ENCODE results near the gene TENM4. TPM values are rescaled to one million over a fixed set of nuclear protein-coding genes. Genes with fewer than 3 reads are reported as not detected.

TENM4 gene
- total RNA-seq, 4 donors from 2014 or later = 7.7 to 39.3 (median 16.1) TPM

GRCh38 chr11:78714539-78714938 is 726.3 kb downstream of the TENM4 start:
- WGBS, 2 donors = 59 to 64% methylated on average over 3 of the region's 3 CpGs
- peaks cover 0 to 13% (median 0%) of the 10 kb centered on the region in 3 donors for H3K4me1 ChIP-seq
- intact Hi-C loops (cut with DNase I) = no loop called here
- TF ChIP-seq POLR2A (IDR thresholded peaks at IDR 0.05) = no peak
- TF ChIP-seq, protein P1, sequence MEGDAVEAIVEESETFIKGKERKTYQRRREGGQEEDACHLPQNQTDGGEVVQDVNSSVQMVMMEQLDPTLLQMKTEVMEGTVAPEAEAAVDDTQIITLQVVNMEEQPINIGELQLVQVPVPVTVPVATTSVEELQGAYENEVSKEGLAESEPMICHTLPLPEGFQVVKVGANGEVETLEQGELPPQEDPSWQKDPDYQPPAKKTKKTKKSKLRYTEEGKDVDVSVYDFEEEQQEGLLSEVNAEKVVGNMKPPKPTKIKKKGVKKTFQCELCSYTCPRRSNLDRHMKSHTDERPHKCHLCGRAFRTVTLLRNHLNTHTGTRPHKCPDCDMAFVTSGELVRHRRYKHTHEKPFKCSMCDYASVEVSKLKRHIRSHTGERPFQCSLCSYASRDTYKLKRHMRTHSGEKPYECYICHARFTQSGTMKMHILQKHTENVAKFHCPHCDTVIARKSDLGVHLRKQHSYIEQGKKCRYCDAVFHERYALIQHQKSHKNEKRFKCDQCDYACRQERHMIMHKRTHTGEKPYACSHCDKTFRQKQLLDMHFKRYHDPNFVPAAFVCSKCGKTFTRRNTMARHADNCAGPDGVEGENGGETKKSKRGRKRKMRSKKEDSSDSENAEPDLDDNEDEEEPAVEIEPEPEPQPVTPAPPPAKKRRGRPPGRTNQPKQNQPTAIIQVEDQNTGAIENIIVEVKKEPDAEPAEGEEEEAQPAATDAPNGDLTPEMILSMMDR (IDR thresholded peaks at IDR 0.05) = no peak
- no peaks in the 10 kb centered on the region for H3K27me3 ChIP-seq
- H3K9me3 ChIP-seq = no peaks in the 10 kb centered on the region
- H3K27ac ChIP-seq = no peak overlapping the region
- no peak overlapping the region for H3K4me3 ChIP-seq
- H3K36me3 ChIP-seq = no peaks in the 10 kb centered on the region
- DNase-seq = no peak

- 89 to 94% methylated on average over 3 of the region's 3 CpGs for WGBS, 2 donors
- no peak for TF ChIP-seq POLR2A (IDR thresholded peaks at IDR 0.05)
- TF ChIP-seq, protein P1 (IDR thresholded peaks at IDR 0.05) = no peak
- peaks cover 0 to 17% (median 0%) of the 10 kb centered on the region in 3 donors for H3K36me3 ChIP-seq
- H3K4me3 ChIP-seq = no peak overlapping the region
- intact Hi-C loops (cut with DNase I) = no loop called here
- H3K27me3 ChIP-seq = no peaks in the 10 kb centered on the region
- H3K27ac ChIP-seq = no peak overlapping the region
- no peaks in the 10 kb centered on the region for H3K9me3 ChIP-seq
- peaks cover 0 to 13% (median 0%) of the 10 kb centered on the region in 3 donors for H3K4me1 ChIP-seq
- DNase-seq = no peak
Observed at GRCh38 chr11:78711735-78712134, 729.1 kb downstream of the TENM4 start.

DNA sequence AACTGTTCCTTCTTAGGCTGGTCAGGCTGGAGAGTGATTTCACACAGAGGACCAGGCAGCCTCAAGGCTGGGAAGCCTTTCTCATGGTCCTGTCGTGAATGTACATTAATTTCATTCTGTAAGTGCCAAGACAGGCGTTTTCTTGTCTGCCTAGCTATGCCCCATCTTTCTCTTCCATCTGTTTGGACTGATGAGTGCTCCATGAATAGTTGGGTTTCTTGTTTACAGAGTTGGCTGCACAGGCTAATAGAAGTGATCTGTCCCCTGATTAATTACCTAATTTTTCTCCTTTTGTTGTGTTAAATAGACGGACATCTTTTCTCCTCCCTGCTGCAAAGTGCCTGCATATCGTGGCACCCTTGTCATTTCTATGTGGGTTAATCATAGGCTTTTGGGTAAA is 730.4 kb downstream of the TENM4 start:
- DNase-seq = no peak
- intact Hi-C loops (cut with DNase I) = no loop called here
- H3K4me3 ChIP-seq = no peak overlapping the region
- peaks cover 0 to 26% (median 0%) of the 10 kb centered on the region in 3 donors for H3K36me3 ChIP-seq
- H3K27me3 ChIP-seq = no peaks in the 10 kb centered on the region
- no peak overlapping the region for H3K27ac ChIP-seq
- H3K9me3 ChIP-seq = no peaks in the 10 kb centered on the region
- WGBS, 2 donors = 62 to 66% methylated on average over 4 of the region's 4 CpGs
- TF ChIP-seq, protein P1 (IDR thresholded peaks at IDR 0.05) = no peak
- no peak for TF ChIP-seq POLR2A (IDR thresholded peaks at IDR 0.05)
- H3K4me1 ChIP-seq = peaks cover 0 to 13% (median 0%) of the 10 kb centered on the region in 3 donors

- Histone ChIP-seq H3K27ac (no peak overlapping the region), H3K4me1 (no peaks in the 10 kb centered on the region), H3K36me3 (peaks cover 0 to 39% (median 0%) of the 10 kb centered on the region in 3 donors), H3K4me3 (no peak overlapping the region), H3K9me3 (no peaks in the 10 kb centered on the region), H3K27me3 (no peaks in the 10 kb centered on the region)
- no peak for TF ChIP-seq POLR2A (IDR thresholded peaks at IDR 0.05)
- TF ChIP-seq, protein P1 (IDR thresholded peaks at IDR 0.05) = no peak
- intact Hi-C loops (cut with DNase I) = no loop called here
- no peak for DNase-seq
- WGBS, 2 donors = 60% methylated on average over 6 of the region's 6 CpGs; no CpG with 5 or more reads in 1 of the 2 donors
Observed at GRCh38 chr11:78708388-78708787, 732.4 kb downstream of the TENM4 start.

- no peak for DNase-seq
- intact Hi-C loops (cut with DNase I) = no loop called here
- no peaks in the 10 kb centered on the region for H3K4me1 ChIP-seq
- H3K9me3 ChIP-seq = no peaks in the 10 kb centered on the region
- TF ChIP-seq POLR2A (IDR thresholded peaks at IDR 0.05) = no peak
- TF ChIP-seq, protein P1 (IDR thresholded peaks at IDR 0.05) = no peak
- H3K27ac ChIP-seq = no peak overlapping the region
- no peaks in the 10 kb centered on the region for H3K27me3 ChIP-seq
- H3K4me3 ChIP-seq = no peak overlapping the region
- H3K36me3 ChIP-seq = peaks cover 0 to 50% (median 0%) of the 10 kb centered on the region in 3 donors
- 84 to 87% methylated on average over 6 of the region's 6 CpGs for WGBS, 2 donors
Observed at GRCh38 chr11:78706551-78706950, 734.3 kb downstream of the TENM4 start.
